Upper lobe of right lung (tissue), 1 donor: ENCODE results near the gene SDCCAG8. TPM values are rescaled to one million over a fixed set of nuclear protein-coding genes. Genes with fewer than 3 reads are reported as not detected.

ENCODE experiments used
- ATAC-seq: fragments of 200-7000 bp; cut with Tn5 transposase; one replicate; pipeline ENCODE4 v1.9.1; 2020; ENCODE audit warnings: mild to moderate bottlenecking, moderate library complexity
- DNase-seq: peaks from one replicate; pipeline ENCODE4 v3.0.0-alpha.2; 2020
- H3K27ac ChIP-seq: fragments of 200-600 bp; one replicate; pipeline ENCODE4 v1.8.0; 2022
- H3K27me3 ChIP-seq: fragments of 200-600 bp; one replicate; pipeline ENCODE4 v1.8.0; 2022; ENCODE audit warnings: mild to moderate bottlenecking
- H3K36me3 ChIP-seq: fragments of 200-600 bp; one replicate; pipeline ENCODE4 v1.8.0; 2022
- H3K4me1 ChIP-seq: fragments of 200-600 bp; one replicate; pipeline ENCODE4 v1.8.0; 2022
- H3K4me3 ChIP-seq: fragments of 200-600 bp; one replicate; pipeline ENCODE4 v1.8.0; 2022; ENCODE audit warnings: mild to moderate bottlenecking
- H3K9me3 ChIP-seq: fragments of 200-600 bp; one replicate; pipeline ENCODE4 v1.8.0; 2022
- intact Hi-C: fragments of 100-400 bp; cut with DNase I; formaldehyde crosslinking; loops from one replicate; pipeline ENCODE4 v1.11.0; 2022
- total RNA-seq: library from RNA; stranded (reverse); fragmentation: NEBNext Ultra II Directional; extraction: Animal tissue kit (Norgen Biotek cat#: 25700); gene quantifications from one replicate; pipeline ENCODE4 v1.2.1, GENCODE V29; 2021
- TF ChIP-seq, protein P1 (sequence below): fragments of 200-600 bp; IDR thresholded peaks from one replicate; pipeline ENCODE4 v1.8.0; 2022; ENCODE audit warnings: antibody characterized with exemption
- donor health status: DM: no; HTN: yes; CAD: no; lungs with severe emphysema.

Gene SDCCAG8
- total RNA-seq, 1 donor from 2014 or later, result 71.9 TPM

DNA sequence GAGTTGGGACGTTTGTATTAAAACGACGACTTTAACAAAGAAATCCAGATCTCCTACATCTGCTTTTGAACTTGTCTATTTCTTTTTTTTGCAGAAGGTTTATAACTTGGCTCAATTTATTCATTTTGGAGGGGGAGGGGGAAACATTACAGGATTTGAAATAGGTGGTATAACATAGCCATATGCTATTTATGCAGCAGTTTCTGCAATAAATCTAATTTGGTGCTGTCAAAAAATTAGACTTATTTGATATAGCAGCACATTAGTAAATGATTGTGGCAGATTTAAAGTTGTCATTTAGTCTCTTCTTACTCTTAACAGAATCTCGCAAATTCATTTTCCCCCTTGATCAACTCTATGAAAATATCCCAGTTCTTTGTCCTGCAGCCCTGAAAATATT is 138.2 kb downstream of the SDCCAG8 start:
- no peaks in the 10 kb centered on the region for H3K36me3 ChIP-seq

DNA sequence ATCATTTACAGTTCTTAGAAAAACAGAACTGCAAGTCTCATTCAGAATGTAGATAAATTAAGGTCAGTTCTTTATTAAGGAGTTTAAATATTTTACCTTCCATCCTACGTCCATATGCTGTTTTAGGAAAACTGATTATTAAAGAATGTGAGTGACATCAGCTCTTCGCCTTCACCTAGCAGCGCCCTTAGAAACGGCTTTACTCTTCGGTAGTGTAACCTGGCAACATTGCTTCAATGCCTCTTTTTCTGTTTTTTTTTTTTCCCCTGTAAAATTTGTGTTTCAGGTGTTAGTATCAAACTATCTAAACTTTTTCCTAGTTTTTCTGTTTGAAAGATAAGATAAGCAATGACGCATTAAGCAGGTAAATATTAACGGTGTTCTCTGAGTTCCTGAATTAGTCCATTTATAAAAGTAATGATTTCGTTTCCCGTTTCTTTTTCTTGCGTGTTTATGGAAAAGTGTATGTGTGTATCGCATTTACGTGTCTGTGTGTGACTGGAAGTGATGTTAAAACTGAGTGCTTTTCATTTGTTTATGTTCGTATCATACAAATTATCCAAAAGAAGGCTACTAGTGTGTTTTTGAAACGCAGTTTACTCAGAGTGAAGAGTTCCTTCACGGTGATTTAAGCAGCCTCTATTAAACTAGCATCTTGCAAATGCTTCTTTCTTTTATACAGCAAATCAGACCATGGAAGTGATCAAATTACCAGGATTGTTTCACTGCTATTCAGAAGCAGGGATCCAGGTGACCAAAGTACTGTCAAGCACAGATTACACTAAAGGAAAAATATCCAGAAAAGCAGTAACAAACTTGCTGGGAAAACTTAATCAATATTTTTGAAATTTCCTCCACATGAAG is 139.0 kb downstream of the SDCCAG8 start:
- ATAC-seq (no peak), DNase-seq (no peak)
- H3K27me3 ChIP-seq, result no peaks in the 10 kb centered on the region
- no peaks in the 10 kb centered on the region for H3K9me3 ChIP-seq
- TF ChIP-seq, protein P1, sequence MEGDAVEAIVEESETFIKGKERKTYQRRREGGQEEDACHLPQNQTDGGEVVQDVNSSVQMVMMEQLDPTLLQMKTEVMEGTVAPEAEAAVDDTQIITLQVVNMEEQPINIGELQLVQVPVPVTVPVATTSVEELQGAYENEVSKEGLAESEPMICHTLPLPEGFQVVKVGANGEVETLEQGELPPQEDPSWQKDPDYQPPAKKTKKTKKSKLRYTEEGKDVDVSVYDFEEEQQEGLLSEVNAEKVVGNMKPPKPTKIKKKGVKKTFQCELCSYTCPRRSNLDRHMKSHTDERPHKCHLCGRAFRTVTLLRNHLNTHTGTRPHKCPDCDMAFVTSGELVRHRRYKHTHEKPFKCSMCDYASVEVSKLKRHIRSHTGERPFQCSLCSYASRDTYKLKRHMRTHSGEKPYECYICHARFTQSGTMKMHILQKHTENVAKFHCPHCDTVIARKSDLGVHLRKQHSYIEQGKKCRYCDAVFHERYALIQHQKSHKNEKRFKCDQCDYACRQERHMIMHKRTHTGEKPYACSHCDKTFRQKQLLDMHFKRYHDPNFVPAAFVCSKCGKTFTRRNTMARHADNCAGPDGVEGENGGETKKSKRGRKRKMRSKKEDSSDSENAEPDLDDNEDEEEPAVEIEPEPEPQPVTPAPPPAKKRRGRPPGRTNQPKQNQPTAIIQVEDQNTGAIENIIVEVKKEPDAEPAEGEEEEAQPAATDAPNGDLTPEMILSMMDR, result no peak
- H3K4me3 ChIP-seq, result no peak overlapping the region
- H3K36me3 ChIP-seq, result no peaks in the 10 kb centered on the region
- H3K27ac ChIP-seq, result no peak overlapping the region
- intact Hi-C loops, result no loop called here
- no peaks in the 10 kb centered on the region for H3K4me1 ChIP-seq

More for the DNA sequence above, 138.2 kb downstream of the SDCCAG8 start:
- no peak for ATAC-seq
- H3K9me3 ChIP-seq, result no peaks in the 10 kb centered on the region
- TF ChIP-seq, protein P1, result no peak
- DNase-seq, result no peak
- H3K27ac ChIP-seq, result no peak overlapping the region
- H3K27me3 ChIP-seq, result no peaks in the 10 kb centered on the region
- no peak overlapping the region for H3K4me3 ChIP-seq
- intact Hi-C loops, result no loop called here
- no peaks in the 10 kb centered on the region for H3K4me1 ChIP-seq

DNA sequence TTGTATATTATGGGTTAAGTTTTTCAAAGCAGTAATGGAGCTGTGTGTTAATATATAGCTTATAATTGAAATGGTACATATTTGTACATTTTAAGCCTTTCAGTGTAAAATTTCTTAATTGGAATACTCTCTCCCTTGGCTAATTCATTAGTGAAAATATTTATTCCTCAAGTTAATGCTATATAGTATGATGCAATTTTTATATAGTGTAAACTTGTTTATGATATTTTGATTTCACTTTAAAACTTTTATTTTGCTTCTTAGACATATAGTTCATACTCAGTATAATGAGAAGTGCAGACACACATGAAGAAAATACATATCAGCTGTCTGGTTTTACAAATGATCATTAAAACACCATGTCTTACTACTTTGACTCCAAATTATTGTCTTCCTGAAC is 140.6 kb downstream of the SDCCAG8 start:
- DNase-seq, result no peak
- TF ChIP-seq, protein P1, result no peak
- intact Hi-C loops, result no loop called here
- Histone ChIP-seq H3K4me3 (no peak overlapping the region), H3K36me3 (no peaks in the 10 kb centered on the region), H3K27ac (no peak overlapping the region), H3K27me3 (no peaks in the 10 kb centered on the region), H3K4me1 (no peaks in the 10 kb centered on the region), H3K9me3 (no peaks in the 10 kb centered on the region)
- no peak for ATAC-seq

DNA sequence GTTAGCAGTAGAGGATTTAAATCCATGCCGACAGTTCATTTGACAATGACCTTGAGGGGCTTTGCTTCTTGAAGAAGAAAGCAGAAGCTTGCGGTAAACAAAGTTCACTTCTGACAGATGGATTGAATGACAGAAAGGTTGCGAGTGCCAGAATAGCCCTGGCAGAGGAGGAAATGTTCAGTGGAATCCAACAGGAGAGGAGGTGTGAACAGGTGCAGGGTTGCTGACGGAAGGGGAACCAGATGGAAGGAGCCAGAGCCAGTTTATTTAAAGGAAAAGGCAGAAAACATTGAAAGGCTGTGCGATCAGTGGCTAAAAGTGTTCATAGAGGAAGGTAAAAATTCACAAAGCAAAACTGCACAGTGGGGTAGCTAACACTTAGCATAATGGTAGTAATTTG is 141.0 kb downstream of the SDCCAG8 start:
- DNase-seq, result no peak
- no peak overlapping the region for H3K27ac ChIP-seq
- H3K4me1 ChIP-seq, result no peaks in the 10 kb centered on the region
- H3K4me3 ChIP-seq, result no peak overlapping the region
- no peaks in the 10 kb centered on the region for H3K27me3 ChIP-seq
- no peak for ATAC-seq
- H3K9me3 ChIP-seq, result no peaks in the 10 kb centered on the region
- H3K36me3 ChIP-seq, result no peaks in the 10 kb centered on the region
- intact Hi-C loops, result no loop called here
- TF ChIP-seq, protein P1, result no peak

DNA sequence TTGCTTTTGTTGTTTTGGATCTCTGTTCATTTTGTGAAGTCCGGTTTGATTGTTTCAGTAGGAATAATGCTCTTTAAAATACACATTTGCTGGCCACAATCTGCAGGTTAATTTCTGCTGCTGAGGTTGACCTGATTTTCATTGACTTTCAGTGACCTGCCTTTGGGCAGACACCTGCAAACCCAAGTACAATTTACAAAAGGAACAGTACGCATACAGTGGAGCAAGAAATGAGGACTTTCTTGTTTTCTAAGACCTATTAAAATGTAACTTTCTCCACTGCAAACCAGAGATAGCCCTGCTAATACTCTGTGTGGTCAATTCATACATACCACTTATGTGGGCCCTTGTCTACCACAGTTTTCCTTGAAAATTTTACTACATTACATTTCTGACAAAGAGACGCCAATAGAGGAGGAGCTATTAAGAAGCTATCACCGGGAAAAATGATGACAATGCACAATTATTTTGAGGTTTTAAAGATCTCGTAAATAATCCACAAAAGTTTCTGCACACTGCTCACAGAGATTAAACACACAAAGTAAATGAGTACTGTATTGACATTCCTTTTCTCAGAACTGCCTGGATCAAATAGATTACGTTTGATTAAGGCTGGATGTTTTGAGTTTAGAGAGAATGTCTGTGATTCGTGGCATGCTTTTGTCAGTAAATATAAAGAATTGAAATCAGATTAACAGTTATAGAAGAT is 141.9 kb downstream of the SDCCAG8 start:
- Histone ChIP-seq H3K27me3 (no peaks in the 10 kb centered on the region), H3K9me3 (no peaks in the 10 kb centered on the region), H3K27ac (no peak overlapping the region), H3K4me3 (no peak overlapping the region), H3K36me3 (no peaks in the 10 kb centered on the region), H3K4me1 (no peaks in the 10 kb centered on the region)
- intact Hi-C loops, result no loop called here
- DNase-seq (no peak), ATAC-seq (no peak)
- TF ChIP-seq, protein P1, result no peak
